Keratinocyte (primary cell): ENCODE results near the gene PTPN4. TPM values are rescaled to one million over a fixed set of nuclear protein-coding genes. Genes with fewer than 3 reads are reported as not detected.

Experiments
- DNase-seq: peaks from one replicate; pipeline ENCODE4 v3.0.0-alpha.2; 2011; ENCODE audit warnings: low read depth, missing footprints, low spot score
- FAIRE-seq: peaks from 2 replicates; lab custom pipeline; 2011; peaks lifted over from hg19 to GRCh38; lab: Jason Lieb, UNC
- H2AFZ ChIP-seq: 2 replicates; pipeline ENCODE4 v1.6.0; 2012; ENCODE audit warnings: low read length, control low read depth, inconsistent platforms; ENCODE audit not compliant: control insufficient read depth
- H3K27ac ChIP-seq: 2 replicates; pipeline ENCODE4 v1.5.1; 2011; ENCODE audit warnings: low read length; ENCODE audit not compliant: control insufficient read depth, insufficient read depth
- H3K27me3 ChIP-seq: 3 replicates; pipeline ENCODE4 v1.6.0; 2011; ENCODE audit warnings: low read length; ENCODE audit not compliant: control insufficient read depth, insufficient read depth; ENCODE audit errors: extremely low read depth
- H3K36me3 ChIP-seq, 2 experiments: 2 replicates in 1 of 2; 3 replicates in 1 of 2; pipeline ENCODE4 v1.5.1; 2011; ENCODE audit warnings: low read length in 2 of 2, mild to moderate bottlenecking in 1 of 2; ENCODE audit not compliant: control insufficient read depth in 2 of 2, insufficient read depth in 2 of 2; ENCODE audit errors: extremely low read depth in 1 of 2
- H3K4me1 ChIP-seq: 3 replicates; pipeline ENCODE4 v1.5.1; 2011; ENCODE audit warnings: low read length; ENCODE audit not compliant: control insufficient read depth, insufficient read depth; ENCODE audit errors: extremely low read depth
- H3K4me2 ChIP-seq: 3 replicates; pipeline ENCODE4 v1.6.0; 2011; ENCODE audit warnings: low read depth, low read length; ENCODE audit not compliant: control insufficient read depth, insufficient read depth; ENCODE audit errors: extremely low read depth
- H3K4me3 ChIP-seq, 3 experiments: fragments of 200-600 bp in 1 of 3; sonication (generic) in 1 of 3; 2 replicates in 2 of 3; 3 replicates in 1 of 3; pipeline ENCODE4 v1.5.1; 2011 to 2016; ENCODE audit warnings: low read length in 3 of 3, mild to moderate bottlenecking in 3 of 3, control low read depth in 2 of 3, inconsistent platforms in 1 of 3, low read depth in 1 of 3, mixed read lengths in 1 of 3, mixed run types in 1 of 3, moderate library complexity in 1 of 3; ENCODE audit not compliant: control insufficient read depth in 2 of 3, insufficient read depth in 2 of 3; ENCODE audit errors: extremely low read depth in 1 of 3
- H3K79me2 ChIP-seq: 2 replicates; pipeline ENCODE4 v1.6.0; 2012; ENCODE audit warnings: low read length; ENCODE audit not compliant: control insufficient read depth, insufficient read depth
- H3K9ac ChIP-seq: 3 replicates; pipeline ENCODE4 v1.6.0; 2011; ENCODE audit warnings: low read length; ENCODE audit not compliant: control insufficient read depth, insufficient read depth; ENCODE audit errors: extremely low read depth
- H3K9me1 ChIP-seq: 3 replicates; pipeline ENCODE4 v1.6.0; 2011; ENCODE audit warnings: low read length; ENCODE audit not compliant: control insufficient read depth, insufficient read depth; ENCODE audit errors: extremely low read depth
- H3K9me3 ChIP-seq: 2 replicates; pipeline ENCODE4 v1.5.1; 2012; ENCODE audit warnings: low read depth, low read length; ENCODE audit not compliant: control insufficient read depth
- H4K20me1 ChIP-seq: 3 replicates; pipeline ENCODE4 v1.6.0; 2011; ENCODE audit warnings: low read length; ENCODE audit not compliant: control insufficient read depth, insufficient read depth; ENCODE audit errors: extremely low read depth
- CTCF ChIP-seq, 3 experiments: IDR thresholded peaks in 1 of 3; conservative IDR thresholded peaks in 1 of 3; optimal IDR thresholded peaks in 1 of 3; 2 replicates in 2 of 3; 3 replicates in 1 of 3; pipeline versions ENCODE3 to v1.5.1; 2011; ENCODE audit warnings: low read length in 3 of 3, mild to moderate bottlenecking in 3 of 3, moderate library complexity in 2 of 3, control low read depth in 1 of 3, inconsistent platforms in 1 of 3; ENCODE audit not compliant: insufficient read depth in 2 of 3; ENCODE audit errors: extremely low read depth in 1 of 3
- EZH2 ChIP-seq: IDR thresholded peaks from one replicate; pipeline ENCODE4 v1.6.1; 2012; ENCODE audit warnings: inconsistent platforms, mild to moderate bottlenecking, low read length, moderate library complexity
- dilution Hi-C: fragments of 300-500 bp; cut with MboI; formaldehyde crosslinking; loops from one replicate; pipeline ENCODE4 v1.7.0; 2020; ENCODE audit warnings: low sequenced_read_pairs; ENCODE audit not compliant: extremely low pct_ligation_motif_present
- polyA plus RNA-seq, 5 experiments: library from polyadenylated mRNA; depleted of rRNA in 3 of 5; stranded (reverse) in 3 of 5; stranded (forward) in 1 of 5; unstranded in 1 of 5; fragments of >200 nt; gene quantifications; 1 replicate in 1 of 5; 2 replicates in 3 of 5; 3 replicates in 1 of 5; pipeline versions ENCODE4 v1.2.1 to v1.2.3, GENCODE V29; 2011 to 2012; ENCODE audit warnings: missing spikeins in 2 of 5, low read depth in 1 of 5, low replicate concordance in 1 of 5

The PTPN4 gene
- polyA plus RNA-seq, 1 donor (not counting 4 experiments of a cell fraction or from before 2014, with no cell fraction given), result 20.6 TPM

DNA sequence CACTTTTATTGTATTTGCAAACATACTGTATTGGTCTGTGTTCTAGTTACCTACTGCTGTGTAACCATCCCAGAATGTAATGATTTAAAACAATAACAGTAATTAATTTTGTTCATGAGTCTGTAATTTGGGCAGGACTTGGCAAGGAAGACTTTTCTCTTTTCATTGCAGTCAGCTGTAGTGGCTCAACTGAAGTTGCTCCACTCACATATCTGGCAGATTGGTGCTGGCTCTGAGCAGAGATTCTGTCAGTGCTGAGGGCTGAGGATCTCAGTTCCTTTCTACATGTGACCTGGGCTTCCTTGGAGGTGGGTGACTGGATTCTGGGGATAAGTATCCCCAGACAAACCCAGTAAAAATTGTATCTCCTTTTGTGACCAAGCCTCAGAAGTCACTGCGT lies 26.6 kb downstream of the PTPN4 start:
- H3K4me1 ChIP-seq, result no peaks in the 10 kb centered on the region
- no peaks in the 10 kb centered on the region for H3K36me3 ChIP-seq
- H2AFZ ChIP-seq, result no peak overlapping the region
- H3K27me3 ChIP-seq, result no peaks in the 10 kb centered on the region
- no peak overlapping the region for H3K9ac ChIP-seq
- no peak overlapping the region for H3K4me2 ChIP-seq
- H3K9me1 ChIP-seq, result no peaks in the 10 kb centered on the region
- peaks cover 32% of the 10 kb centered on the region for H3K79me2 ChIP-seq
- no peak for DNase-seq
- no peaks in the 10 kb centered on the region for H4K20me1 ChIP-seq
- H3K9me3 ChIP-seq, result no peaks in the 10 kb centered on the region
- no peak for FAIRE-seq
- no peak overlapping the region for H3K27ac ChIP-seq
- no peak overlapping the region for H3K4me3 ChIP-seq
- TF ChIP-seq EZH2, result no peak
- TF ChIP-seq CTCF (optimal IDR thresholded peaks at IDR 0.05 in 1 of 3, IDR thresholded peaks at IDR 0.05 in 1 of 3, conservative IDR thresholded peaks at IDR 0.05 in 1 of 3; ENCODE audit: extremely low read depth in 1 of 3, insufficient read depth in 2 of 3, low read length in 3 of 3), result no peak
- dilution Hi-C loops, result no loop called here

DNA sequence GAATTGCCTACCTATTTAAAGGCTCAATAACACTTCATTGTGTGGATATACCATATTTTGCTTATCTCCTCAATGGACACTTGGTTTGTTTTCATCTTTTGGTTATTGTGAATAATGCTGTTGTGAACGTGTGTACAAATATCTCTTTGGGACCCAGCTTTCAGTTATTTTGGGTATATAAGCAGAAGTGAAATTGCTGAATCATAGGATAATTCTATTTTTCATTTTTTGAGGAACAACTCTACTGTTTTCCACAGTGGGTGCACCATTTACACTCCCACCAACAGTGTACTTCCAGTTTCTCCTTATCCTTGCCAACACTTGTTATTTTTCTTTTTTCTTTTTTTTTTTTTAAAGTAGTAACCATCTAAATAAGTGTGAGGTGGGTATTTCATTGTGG lies 29.0 kb downstream of the PTPN4 start:
- Histone ChIP-seq H2AFZ (no peak overlapping the region), H3K9me3 (no peaks in the 10 kb centered on the region), H4K20me1 (no peaks in the 10 kb centered on the region), H3K27ac (no peak overlapping the region), H3K79me2 (peaks cover 26% of the 10 kb centered on the region), H3K9ac (no peak overlapping the region), H3K4me2 (no peak overlapping the region), H3K9me1 (no peaks in the 10 kb centered on the region), H3K4me3 (no peak overlapping the region), H3K27me3 (no peaks in the 10 kb centered on the region), H3K36me3 (no peaks in the 10 kb centered on the region), H3K4me1 (no peaks in the 10 kb centered on the region)
- TF ChIP-seq CTCF (optimal IDR thresholded peaks at IDR 0.05 in 1 of 3, IDR thresholded peaks at IDR 0.05 in 1 of 3, conservative IDR thresholded peaks at IDR 0.05 in 1 of 3; ENCODE audit: extremely low read depth in 1 of 3, insufficient read depth in 2 of 3, low read length in 3 of 3) (no peak), EZH2 (no peak)
- dilution Hi-C loops, result no loop called here
- no peak for FAIRE-seq
- no peak for DNase-seq
